Glutamatergic neuron (in vitro differentiated cells): ENCODE results near the gene SERHL2. TPM values are rescaled to one million over a fixed set of nuclear protein-coding genes. Genes with fewer than 3 reads are reported as not detected.
"Not testable (repeated sequence)": the region's sequence is repeated elsewhere in the genome, so short reads cannot be mapped to it uniquely, and the experiment has no call there.

Experiments
- DNase-seq: peaks from one replicate; pipeline ENCODE4 v3.0.0; 2022
- H3K27ac Mint-ChIP-seq: one replicate; pipeline ENCODE4 v1.8.0; 2020; ENCODE audit warnings: mild to moderate bottlenecking, mixed read lengths, inconsistent platforms; ENCODE audit not compliant: unreplicated experiment
- H3K27me3 Mint-ChIP-seq: one replicate; pipeline ENCODE4 v1.8.0; 2020; ENCODE audit warnings: mild to moderate bottlenecking, moderate library complexity, mixed read lengths, inconsistent platforms; ENCODE audit not compliant: unreplicated experiment
- H3K36me3 Mint-ChIP-seq: one replicate; pipeline ENCODE4 v1.8.0; 2020; ENCODE audit warnings: mild to moderate bottlenecking, mixed read lengths, inconsistent platforms; ENCODE audit not compliant: unreplicated experiment
- H3K4me1 Mint-ChIP-seq: one replicate; pipeline ENCODE4 v1.8.0; 2020; ENCODE audit warnings: mild to moderate bottlenecking, low read depth, mixed read lengths, inconsistent platforms; ENCODE audit not compliant: unreplicated experiment
- H3K4me3 Mint-ChIP-seq: one replicate; pipeline ENCODE4 v1.8.0; 2020; ENCODE audit warnings: mild to moderate bottlenecking, mixed read lengths, inconsistent platforms; ENCODE audit not compliant: unreplicated experiment
- H3K9me3 Mint-ChIP-seq: one replicate; pipeline ENCODE4 v1.8.0; 2020; ENCODE audit warnings: mild to moderate bottlenecking, moderate library complexity, mixed read lengths, inconsistent platforms; ENCODE audit not compliant: unreplicated experiment
- total RNA-seq: library from RNA; stranded (reverse); fragmentation: NEBNext Ultra II Directional; extraction: Animal tissue kit (Norgen Biotek cat#: 25700); gene quantifications from one replicate; pipeline ENCODE4 v1.2.1, GENCODE V29; 2021; ENCODE audit not compliant: unreplicated experiment
- TF ChIP-seq, protein P1 (sequence below): fragments of 200-600 bp; sonication (generic); IDR thresholded peaks from one replicate; pipeline ENCODE4 v1.5.0; 2021; ENCODE audit not compliant: partially characterized antibody, unreplicated experiment

Gene SERHL2
- total RNA-seq, 1 donor from 2014 or later: 4.4 TPM

DNA sequence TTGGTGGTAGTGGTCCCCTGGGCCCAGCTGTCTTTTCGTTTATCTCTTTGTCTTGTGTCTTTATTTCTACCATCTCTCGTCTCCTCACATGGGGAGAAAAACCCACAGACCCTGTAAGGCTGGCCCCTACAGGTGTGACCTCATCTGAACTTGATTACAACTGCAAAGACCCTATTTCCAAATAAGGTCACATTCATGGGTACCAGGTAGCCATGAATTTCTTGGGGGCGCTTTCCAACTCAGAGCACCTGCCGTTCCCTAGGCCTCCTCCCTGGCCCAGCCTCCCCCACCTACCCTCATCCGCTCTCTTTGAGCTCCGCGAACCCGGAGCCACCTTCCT lies 20.1 kb upstream of the SERHL2 start:
- Mint-ChIP-seq H3K9me3 (no peaks in the 10 kb centered on the region), H3K36me3 (peaks cover 5% of the 10 kb centered on the region), H3K4me3 (no peak overlapping the region), H3K4me1 (peaks cover 3% of the 10 kb centered on the region), H3K27me3 (peaks cover 14% of the 10 kb centered on the region), H3K27ac (peak overlapping the region; percentile 33)
- TF ChIP-seq, protein P1, sequence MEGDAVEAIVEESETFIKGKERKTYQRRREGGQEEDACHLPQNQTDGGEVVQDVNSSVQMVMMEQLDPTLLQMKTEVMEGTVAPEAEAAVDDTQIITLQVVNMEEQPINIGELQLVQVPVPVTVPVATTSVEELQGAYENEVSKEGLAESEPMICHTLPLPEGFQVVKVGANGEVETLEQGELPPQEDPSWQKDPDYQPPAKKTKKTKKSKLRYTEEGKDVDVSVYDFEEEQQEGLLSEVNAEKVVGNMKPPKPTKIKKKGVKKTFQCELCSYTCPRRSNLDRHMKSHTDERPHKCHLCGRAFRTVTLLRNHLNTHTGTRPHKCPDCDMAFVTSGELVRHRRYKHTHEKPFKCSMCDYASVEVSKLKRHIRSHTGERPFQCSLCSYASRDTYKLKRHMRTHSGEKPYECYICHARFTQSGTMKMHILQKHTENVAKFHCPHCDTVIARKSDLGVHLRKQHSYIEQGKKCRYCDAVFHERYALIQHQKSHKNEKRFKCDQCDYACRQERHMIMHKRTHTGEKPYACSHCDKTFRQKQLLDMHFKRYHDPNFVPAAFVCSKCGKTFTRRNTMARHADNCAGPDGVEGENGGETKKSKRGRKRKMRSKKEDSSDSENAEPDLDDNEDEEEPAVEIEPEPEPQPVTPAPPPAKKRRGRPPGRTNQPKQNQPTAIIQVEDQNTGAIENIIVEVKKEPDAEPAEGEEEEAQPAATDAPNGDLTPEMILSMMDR: no peak
- DNase-seq: no peak

DNA sequence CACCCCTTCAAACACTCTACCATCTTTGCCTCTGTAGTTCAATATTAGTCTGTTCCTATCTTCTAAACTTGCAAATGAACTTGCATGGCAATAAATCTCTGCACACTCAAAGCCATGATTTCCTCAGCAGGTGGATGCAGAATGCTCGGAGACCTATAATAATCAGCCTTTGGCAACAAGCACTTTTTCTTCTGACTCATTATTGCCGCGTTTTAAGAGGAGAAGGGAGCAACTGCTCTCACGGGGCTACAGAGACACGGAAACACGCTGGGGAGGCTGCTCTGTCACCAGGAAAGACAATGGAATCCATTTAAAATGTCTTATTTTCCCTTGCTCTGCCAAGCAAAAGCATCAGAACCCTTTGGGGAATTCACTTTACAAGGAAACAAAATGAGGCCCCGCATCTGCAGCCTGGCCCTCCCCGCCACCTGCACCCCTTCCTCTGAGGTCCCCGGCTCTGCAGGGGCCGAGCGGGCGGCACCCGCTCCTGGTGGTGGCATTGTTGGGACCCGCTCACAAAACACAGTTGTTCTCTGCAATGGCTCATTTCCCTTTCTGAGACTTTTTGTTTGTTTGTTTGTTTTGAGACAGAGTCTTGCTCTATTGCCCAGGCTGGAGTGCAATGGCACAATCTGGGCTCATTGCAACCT lies 18.5 kb upstream of the SERHL2 start:
- DNase-seq, H3K4me3 Mint-ChIP-seq, H3K4me1 Mint-ChIP-seq, H3K36me3 Mint-ChIP-seq, H3K27ac Mint-ChIP-seq, H3K9me3 Mint-ChIP-seq, H3K27me3 Mint-ChIP-seq: not testable (repeated sequence)

- TF ChIP-seq, protein P1: no peak
- Mint-ChIP-seq H3K27ac (no peak overlapping the region), H3K27me3 (peaks cover 5% of the 10 kb centered on the region), H3K4me1 (peaks cover 3% of the 10 kb centered on the region), H3K36me3 (peaks cover 5% of the 10 kb centered on the region), H3K4me3 (no peak overlapping the region), H3K9me3 (no peaks in the 10 kb centered on the region)
- DNase-seq: no peak
Measured at GRCh38 chr22:42536166-42536565, 17.6 kb upstream of the SERHL2 start.

DNA sequence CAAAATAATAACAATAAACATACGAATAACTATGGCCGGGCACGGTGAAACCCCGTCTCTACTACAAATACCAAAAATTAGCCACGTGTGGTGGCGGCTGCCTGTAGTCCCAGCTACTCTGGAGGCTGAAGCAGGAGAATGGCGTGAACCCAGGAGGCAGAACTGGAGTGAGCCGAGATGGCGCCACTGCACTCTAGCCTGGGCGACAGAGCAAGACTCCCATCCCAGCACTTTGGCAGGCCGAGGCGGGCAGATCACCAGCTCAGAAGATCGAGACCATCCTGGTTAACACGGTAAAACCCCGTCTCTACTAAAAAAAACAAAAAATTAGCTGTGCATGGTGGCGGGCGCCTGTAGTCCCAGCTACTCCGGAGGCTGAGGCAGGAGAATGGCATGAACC lies 17.1 kb upstream of the SERHL2 start:
- not testable (repeated sequence) for H3K4me3 Mint-ChIP-seq, H3K4me1 Mint-ChIP-seq, H3K27ac Mint-ChIP-seq, DNase-seq, H3K36me3 Mint-ChIP-seq, H3K27me3 Mint-ChIP-seq, H3K9me3 Mint-ChIP-seq

DNA sequence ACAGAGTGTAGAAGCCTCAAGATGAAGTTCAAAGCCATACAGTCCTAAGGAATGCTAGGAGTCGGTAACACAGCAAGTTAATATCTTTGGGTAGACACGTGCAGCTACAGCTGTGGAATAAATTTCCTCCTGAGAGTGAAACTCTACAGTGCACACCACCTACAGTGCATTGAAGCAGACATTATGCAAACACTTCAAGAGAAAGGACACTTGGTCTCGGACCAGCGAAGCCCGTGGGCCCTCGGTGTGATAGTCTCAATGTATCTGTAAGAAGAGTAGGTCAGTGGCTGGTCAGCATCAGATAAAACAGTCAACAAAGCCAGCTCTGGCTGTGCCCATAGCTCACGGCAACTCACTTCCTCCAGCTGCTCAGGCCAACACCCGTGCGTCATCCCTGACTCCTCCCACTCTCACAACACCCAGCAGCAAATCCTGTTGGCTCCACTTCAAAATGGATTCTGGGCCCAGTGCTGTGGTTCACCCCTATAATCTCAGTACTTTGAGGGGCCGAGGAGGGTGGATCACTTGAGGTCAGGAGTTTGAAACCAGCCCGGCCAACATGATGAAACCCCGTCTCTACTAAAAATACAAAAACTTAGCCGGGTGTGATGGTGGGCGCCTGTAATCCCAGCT lies 16.4 kb upstream of the SERHL2 start:
- not testable (repeated sequence) for DNase-seq, H3K27ac Mint-ChIP-seq, H3K4me3 Mint-ChIP-seq, H3K27me3 Mint-ChIP-seq, H3K36me3 Mint-ChIP-seq, H3K4me1 Mint-ChIP-seq, H3K9me3 Mint-ChIP-seq

- H3K4me1 Mint-ChIP-seq, H3K4me3 Mint-ChIP-seq: not testable (repeated sequence)
Measured at GRCh38 chr22:42539236-42539771, 14.5 kb upstream of the SERHL2 start.

DNA sequence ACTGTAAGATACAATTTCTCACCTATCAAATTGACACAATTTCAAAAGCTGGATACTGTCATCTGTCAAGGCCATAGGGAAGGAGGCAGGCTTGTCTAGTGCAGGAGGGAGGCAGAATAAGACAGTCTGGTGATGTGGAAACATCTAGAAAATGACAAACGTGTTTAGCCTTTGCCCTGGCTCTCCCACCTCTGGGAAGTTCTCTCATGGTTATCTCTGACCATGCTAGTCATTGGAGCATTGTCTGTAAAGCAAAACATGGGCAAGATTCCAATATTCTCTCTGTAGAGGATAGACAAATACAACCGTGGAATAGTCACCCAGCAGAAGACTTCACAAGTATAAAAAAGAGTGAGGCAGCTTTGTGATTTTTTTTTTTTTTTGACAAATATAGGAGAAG lies 9.1 kb upstream of the SERHL2 start:
- H3K36me3 Mint-ChIP-seq: no peaks in the 10 kb centered on the region
- peaks cover 7% of the 10 kb centered on the region for H3K27me3 Mint-ChIP-seq
- no peak for DNase-seq
- no peaks in the 10 kb centered on the region for H3K4me1 Mint-ChIP-seq
- H3K9me3 Mint-ChIP-seq: peaks cover 4% of the 10 kb centered on the region
- H3K27ac Mint-ChIP-seq: no peak overlapping the region
- TF ChIP-seq, protein P1: no peak
- H3K4me3 Mint-ChIP-seq: no peak overlapping the region

More at GRCh38 chr22:42539236-42539771, 14.5 kb upstream of the SERHL2 start:
- H3K9me3 Mint-ChIP-seq, H3K36me3 Mint-ChIP-seq, H3K27me3 Mint-ChIP-seq, H3K27ac Mint-ChIP-seq, DNase-seq: not testable (repeated sequence)
